CD1c-positive myeloid dendritic cell (primary cell): ENCODE results near the gene ZNF654.
A peak's percentile ranks its signal among the peaks of the same experiment; 100 is the strongest.
"Not testable (repeated sequence)": the region's sequence is repeated elsewhere in the genome, so short reads cannot be mapped to it uniquely, and the experiment has no call there.

ENCODE experiments used
- DNase-seq: peaks from one replicate; pipeline ENCODE4 v3.0.0-alpha.2; 2016; ENCODE audit errors: extremely low spot score

ZNF654 gene

GRCh38 chr3:88142094-88142624, 83.1 kb downstream of the ZNF654 start:
- DNase-seq: no peak

GRCh38 chr3:88147261-88147660, 88.2 kb downstream of the ZNF654 start:
- DNase-seq: no peak

- no peak for DNase-seq
Observed at GRCh38 chr3:88148651-88149050, 89.6 kb downstream of the ZNF654 start.

GRCh38 chr3:88149101-88149508, 90.0 kb downstream of the ZNF654 start:
- peak; percentile 49 for DNase-seq

- DNase-seq: peak; percentile 94
Observed at GRCh38 chr3:88149509-88150362, 90.7 kb downstream of the ZNF654 start, which contains the start of gene C3orf38. Gene C3orf38, plus strand, starts transcription at chr3:88149959. Its CDS starts 94 bp downstream, at chr3:88150053.

DNA sequence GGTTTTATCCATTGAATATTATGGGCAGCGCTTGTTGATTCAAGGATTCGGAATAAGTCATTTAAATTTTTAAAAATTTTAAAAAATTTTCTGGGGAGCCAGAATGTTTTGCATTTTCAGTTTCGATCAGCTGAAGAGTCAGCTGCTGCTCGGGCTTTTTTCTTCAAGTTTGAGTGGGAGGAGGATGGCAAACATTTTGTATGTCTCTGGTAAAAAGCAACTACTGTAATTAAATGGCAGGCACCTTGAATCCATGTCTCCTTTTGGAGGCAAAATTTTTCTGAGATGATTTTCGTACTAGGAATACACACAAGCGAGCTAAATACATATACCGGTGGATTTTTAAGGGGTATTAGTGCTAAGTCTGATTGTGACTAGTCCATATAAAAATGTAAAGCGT, 91.3 kb downstream of the ZNF654 start:
- peak; percentile 72 for DNase-seq

- DNase-seq: peak; percentile 59
Observed at GRCh38 chr3:88150806-88151205, 91.8 kb downstream of the ZNF654 start.

DNA sequence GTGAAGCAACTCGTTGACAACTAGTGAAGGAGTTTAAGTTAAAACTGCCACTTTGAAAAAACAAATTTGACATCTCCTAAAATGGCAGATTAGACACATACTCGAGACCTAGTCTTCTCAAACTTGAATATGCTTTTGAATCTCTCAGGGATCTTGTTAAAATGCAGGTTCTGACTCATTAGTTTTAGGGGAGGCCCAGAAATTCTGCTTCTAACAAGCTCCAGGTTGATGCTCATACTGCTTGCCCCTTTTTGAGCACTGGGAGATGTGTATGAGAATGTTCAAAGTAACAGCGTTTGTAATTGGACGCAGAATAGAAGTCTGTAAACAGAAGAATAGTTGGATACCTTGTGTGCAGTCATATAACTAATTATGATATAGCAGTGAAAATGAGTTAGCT, 92.3 kb downstream of the ZNF654 start:
- peak; percentile 6 for DNase-seq

GRCh38 chr3:88152841-88153240, 93.8 kb downstream of the ZNF654 start:
- DNase-seq: peak; percentile 46

DNA sequence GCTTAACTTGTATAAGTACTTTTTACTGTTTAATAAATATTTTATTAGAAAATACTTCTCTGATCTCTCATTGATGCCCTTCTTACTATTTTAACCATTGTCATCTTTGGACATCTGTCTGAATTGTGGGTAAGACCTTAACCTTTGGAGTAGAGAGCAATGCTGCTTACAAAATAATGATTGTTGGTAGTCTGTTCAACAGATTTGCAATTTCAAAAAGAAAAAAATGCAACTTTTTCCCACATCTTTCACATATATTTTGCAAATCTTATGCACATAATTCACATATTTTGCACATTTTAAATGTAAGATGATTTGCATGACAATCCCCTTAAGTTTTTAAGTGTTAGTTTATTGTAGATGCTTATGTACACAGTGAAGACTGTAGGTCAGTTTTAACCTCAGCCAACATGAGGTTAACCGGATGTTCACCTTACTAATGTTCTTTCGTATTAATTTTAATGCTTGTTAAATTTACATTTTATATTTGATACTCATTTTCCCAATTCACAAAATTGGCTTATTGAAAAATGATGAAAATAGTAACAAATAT, 107.4 kb downstream of the ZNF654 start:
- no peak for DNase-seq

DNA sequence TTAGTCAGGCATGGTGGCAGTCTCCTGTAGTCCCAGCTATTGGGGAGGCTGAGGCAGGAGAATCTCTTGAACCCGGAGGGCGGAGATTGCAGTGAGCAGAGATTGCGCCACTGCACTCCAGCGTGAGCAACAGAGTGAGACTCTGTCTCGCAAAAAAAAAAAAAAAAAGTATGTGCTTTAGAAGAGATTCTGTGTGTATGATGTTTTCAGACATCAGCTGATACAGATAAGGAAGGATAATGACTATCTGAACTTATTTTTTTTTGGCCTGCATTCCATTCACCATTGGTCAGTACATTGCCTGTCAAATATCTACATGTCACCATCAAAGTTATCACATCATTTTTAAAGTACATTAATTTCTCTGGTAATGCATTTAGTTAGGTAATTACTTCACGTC, 108.1 kb downstream of the ZNF654 start:
- DNase-seq: no peak

DNA sequence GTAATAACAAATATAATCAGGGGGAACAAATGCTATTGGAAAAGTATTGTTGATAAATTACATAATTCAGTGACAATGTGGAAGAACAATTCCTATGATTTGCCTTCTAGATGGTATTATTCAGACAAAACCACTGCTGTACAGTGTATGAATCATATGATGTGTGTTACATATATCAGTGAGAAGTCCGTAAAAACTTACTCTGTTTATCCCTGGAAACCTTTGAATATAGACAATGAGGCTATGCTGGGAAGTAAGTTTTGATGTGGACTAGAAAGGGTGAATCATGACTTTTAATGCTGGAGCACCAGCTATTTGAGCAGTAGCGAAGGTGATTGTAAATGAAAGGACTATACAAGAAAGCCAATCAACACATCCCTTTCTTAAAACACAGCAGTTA, 108.6 kb downstream of the ZNF654 start:
- no peak for DNase-seq

GRCh38 chr3:88168171-88168570, 109.1 kb downstream of the ZNF654 start:
- no peak for DNase-seq

- DNase-seq: peak; percentile 55
Observed at GRCh38 chr3:88180398-88180999, 121.4 kb downstream of the ZNF654 start.

- DNase-seq: not testable (repeated sequence)
Observed at GRCh38 chr3:88182165-88182918, 123.3 kb downstream of the ZNF654 start.

DNA sequence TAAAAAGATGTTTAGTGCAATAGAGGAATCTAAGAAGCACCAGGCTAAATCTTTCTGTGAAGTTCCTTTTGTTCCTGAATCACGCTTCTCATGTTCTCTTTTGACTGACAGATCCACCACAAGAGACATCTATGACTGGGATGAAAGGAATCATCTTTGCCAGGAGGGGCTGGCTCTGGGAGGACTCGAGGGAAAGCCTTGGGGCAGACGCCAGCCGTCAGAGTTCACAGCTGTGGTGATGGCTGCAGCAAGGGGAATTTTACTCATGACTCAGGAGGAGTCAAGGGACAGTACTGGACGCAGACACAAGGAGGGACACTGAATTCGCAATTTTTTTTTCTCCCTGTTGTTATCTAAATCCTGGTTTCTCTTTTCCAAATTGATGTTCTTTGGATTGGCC, 129.4 kb downstream of the ZNF654 start:
- DNase-seq: no peak

DNA sequence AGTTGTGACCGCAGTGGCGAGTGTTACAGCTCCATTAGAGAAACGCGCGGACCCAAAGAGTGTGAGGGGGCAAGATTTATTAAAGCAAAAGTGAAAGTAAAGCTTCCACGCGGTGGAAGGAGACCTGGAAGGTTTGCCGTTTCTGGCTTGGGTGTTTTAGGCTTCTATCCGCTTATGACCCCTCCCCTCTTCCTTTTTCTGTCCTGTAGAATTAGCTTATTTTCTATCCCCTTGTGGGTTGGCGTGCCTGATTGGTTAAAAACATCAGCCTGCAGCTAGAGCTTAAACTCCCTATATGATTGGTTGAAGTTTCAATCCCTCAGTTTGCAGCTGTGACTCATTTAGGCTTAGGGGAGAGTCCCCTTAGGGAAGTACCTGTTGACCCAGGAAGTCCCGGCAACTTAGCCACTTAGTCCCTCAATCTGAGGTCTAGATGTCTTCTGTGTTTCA, 130.3 kb downstream of the ZNF654 start:
- DNase-seq: no peak

GRCh38 chr3:88191872-88192409, 132.9 kb downstream of the ZNF654 start:
- no peak for DNase-seq

DNA sequence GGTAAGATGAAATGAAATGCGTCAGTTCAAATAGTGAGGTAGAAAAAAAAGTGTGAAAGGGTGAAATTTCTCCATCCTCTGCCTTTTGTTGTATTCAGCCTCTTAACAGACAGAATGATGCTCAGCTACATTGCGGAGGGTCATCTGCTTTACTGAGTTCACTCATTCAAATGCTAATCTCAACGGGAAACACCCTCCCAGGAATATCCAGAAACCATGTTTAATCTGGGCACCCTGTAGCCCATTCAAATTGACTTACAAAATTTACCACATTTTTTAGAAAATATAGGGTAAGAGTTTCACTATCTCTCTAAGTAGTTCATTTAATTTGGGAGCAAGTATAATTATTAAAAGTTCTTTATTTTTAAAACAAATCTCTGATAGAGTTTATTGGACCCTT, 133.6 kb downstream of the ZNF654 start:
- no peak for DNase-seq
